Measurements from ENCODE around the gene SOX5. TPM values are rescaled to one million over a fixed set of nuclear protein-coding genes. Genes with fewer than 3 reads are reported as not detected.

SOX5 gene
- total RNA-seq, 2 donors from 2014 or later = 1.4 to 7.9 TPM

DNA sequence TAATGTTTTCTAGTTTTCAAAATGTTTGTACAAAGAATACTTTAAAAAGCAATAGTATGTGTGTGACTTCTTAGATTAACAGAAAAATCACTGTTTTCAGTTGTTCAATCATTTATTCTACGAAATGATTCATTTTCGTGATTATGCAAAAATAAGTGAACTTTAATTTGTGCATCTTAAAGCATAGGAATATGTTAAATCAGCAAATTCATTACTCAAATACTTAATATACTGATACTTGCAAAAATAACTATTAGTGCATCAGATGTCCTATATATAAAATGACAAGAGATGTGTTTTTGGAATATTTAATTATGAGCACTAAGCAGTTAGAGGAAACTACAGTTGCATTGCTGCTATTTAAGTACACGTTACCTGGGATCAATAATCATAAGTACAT is 11.0 kb downstream of the SOX5 start:
- H3K27me3 Mint-ChIP-seq = no peaks in the 10 kb centered on the region
- no peak overlapping the region for H3K4me3 Mint-ChIP-seq
- H3K36me3 Mint-ChIP-seq (ENCODE audit: low read depth) = no peaks in the 10 kb centered on the region
- no peaks in the 10 kb centered on the region for H3K9me3 Mint-ChIP-seq
- no peak overlapping the region for H3K27ac Mint-ChIP-seq
- H3K4me1 Mint-ChIP-seq = no peaks in the 10 kb centered on the region
- ATAC-seq (replicated peaks) = no peak

GRCh38 chr12:23931176-23931575 is 18.3 kb downstream of the SOX5 start:
- H3K9me3 Mint-ChIP-seq = no peaks in the 10 kb centered on the region
- no peak overlapping the region for H3K4me3 Mint-ChIP-seq
- no peaks in the 10 kb centered on the region for H3K4me1 Mint-ChIP-seq
- no peak overlapping the region for H3K27ac Mint-ChIP-seq
- H3K36me3 Mint-ChIP-seq (ENCODE audit: low read depth) = no peaks in the 10 kb centered on the region
- ATAC-seq (replicated peaks) = no peak
- no peaks in the 10 kb centered on the region for H3K27me3 Mint-ChIP-seq

GRCh38 chr12:23930599-23930998 is 18.9 kb downstream of the SOX5 start:
- no peaks in the 10 kb centered on the region for H3K9me3 Mint-ChIP-seq
- H3K27ac Mint-ChIP-seq = no peak overlapping the region
- no peak overlapping the region for H3K4me3 Mint-ChIP-seq
- H3K27me3 Mint-ChIP-seq = no peaks in the 10 kb centered on the region
- H3K4me1 Mint-ChIP-seq = no peaks in the 10 kb centered on the region
- H3K36me3 Mint-ChIP-seq (ENCODE audit: low read depth) = no peaks in the 10 kb centered on the region
- no peak for ATAC-seq (replicated peaks)

DNA sequence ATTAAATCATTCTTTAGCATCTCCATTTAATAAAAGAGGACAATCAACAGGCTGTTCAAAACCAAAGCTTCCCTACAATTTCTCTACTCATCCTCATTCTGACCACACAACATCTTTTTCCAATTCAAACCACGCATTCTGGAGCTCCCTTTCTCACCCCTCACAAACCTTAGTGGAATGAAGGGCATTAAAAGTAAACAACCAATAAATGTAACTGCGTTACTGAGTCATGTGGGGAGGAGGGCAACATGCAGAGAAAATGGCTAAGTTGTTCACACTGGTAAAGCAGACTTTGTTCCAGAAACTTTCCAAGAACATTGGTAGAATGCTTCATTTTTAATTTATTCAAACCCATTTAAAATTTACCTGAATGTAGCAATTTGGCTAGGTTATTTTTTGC is 19.6 kb downstream of the SOX5 start:
- ATAC-seq (replicated peaks) = no peak
- no peaks in the 10 kb centered on the region for H3K36me3 Mint-ChIP-seq (ENCODE audit: low read depth)

GRCh38 chr12:23927907-23928306 is 21.6 kb downstream of the SOX5 start:
- ATAC-seq (replicated peaks) = no peak
- H3K4me1 Mint-ChIP-seq = no peaks in the 10 kb centered on the region
- no peaks in the 10 kb centered on the region for H3K27me3 Mint-ChIP-seq
- H3K9me3 Mint-ChIP-seq = no peaks in the 10 kb centered on the region
- H3K27ac Mint-ChIP-seq = no peak overlapping the region
- no peak overlapping the region for H3K4me3 Mint-ChIP-seq
- H3K36me3 Mint-ChIP-seq (ENCODE audit: low read depth) = no peaks in the 10 kb centered on the region

More for the DNA sequence above, 19.6 kb downstream of the SOX5 start:
- Mint-ChIP-seq H3K27ac (no peak overlapping the region), H3K4me3 (no peak overlapping the region), H3K27me3 (no peaks in the 10 kb centered on the region), H3K4me1 (no peaks in the 10 kb centered on the region), H3K9me3 (no peaks in the 10 kb centered on the region)

DNA sequence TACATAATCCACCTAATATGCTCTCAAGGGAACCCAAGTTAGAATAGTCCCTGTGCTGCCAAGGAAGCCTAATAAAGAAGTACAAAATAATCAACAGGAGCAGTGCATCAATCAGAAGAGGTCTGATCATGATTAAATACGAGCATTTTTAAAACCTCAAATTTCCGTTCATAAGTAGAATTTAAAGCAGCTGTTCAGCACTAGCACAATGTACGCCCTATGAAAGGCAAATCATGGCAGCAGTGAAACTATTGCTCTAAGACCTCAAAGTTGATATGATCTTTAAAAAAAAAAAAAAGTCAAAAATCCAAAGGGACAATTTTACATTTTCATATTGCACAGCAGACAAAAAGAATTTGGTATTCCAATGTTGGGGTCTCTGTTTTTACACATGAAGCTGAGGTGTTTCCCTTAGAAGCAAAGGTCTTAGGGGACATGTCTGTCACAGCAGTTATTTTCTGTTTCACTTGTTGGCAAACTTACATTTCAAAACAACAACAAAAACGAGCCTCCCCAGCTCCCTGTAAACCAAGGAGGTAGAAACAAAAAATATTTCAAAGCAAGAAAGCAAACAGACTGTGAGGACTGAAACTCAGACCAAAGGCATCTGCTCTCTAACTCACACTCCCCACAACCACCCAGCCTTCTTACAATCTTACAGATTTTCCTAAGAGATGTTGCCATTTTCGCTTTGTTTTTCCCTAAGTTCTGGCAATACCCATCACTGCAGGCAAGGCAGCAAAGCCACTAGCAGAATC is 28.2 kb downstream of the SOX5 start:
- no peak for ATAC-seq (replicated peaks)
- Mint-ChIP-seq H3K27ac (no peak overlapping the region), H3K36me3 (ENCODE audit: low read depth) (no peaks in the 10 kb centered on the region), H3K9me3 (no peaks in the 10 kb centered on the region), H3K4me3 (no peak overlapping the region), H3K27me3 (no peaks in the 10 kb centered on the region), H3K4me1 (no peaks in the 10 kb centered on the region)

GRCh38 chr12:23911574-23911973 is 37.9 kb downstream of the SOX5 start:
- Mint-ChIP-seq H3K27ac (no peak overlapping the region), H3K36me3 (ENCODE audit: low read depth) (no peaks in the 10 kb centered on the region), H3K4me3 (no peak overlapping the region), H3K27me3 (no peaks in the 10 kb centered on the region), H3K4me1 (no peaks in the 10 kb centered on the region), H3K9me3 (peaks cover 4% of the 10 kb centered on the region)
- no peak for ATAC-seq (replicated peaks)

DNA sequence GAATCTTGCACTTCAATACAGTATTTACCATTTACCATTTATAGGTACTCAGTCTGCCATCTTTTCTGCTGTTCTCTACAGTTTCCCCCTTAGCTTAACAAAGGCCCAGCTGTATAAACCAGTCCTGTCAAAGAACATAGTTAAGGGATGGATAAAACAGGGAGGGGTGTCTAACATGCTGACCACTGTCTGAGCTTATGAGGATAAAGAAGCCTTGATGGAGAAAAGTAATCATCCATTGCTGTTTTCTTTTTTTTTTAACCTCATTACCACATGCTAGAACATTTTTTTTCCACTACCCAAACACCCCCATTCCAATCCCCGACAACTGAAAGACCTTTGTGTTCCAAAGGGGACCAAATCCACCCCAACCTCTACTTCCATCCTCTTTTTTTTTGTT is 39.9 kb downstream of the SOX5 start:
- no peak overlapping the region for H3K27ac Mint-ChIP-seq
- no peak for ATAC-seq (replicated peaks)
- peaks cover 4% of the 10 kb centered on the region for H3K9me3 Mint-ChIP-seq
- H3K36me3 Mint-ChIP-seq (ENCODE audit: low read depth) = no peaks in the 10 kb centered on the region
- H3K4me3 Mint-ChIP-seq = no peak overlapping the region
- no peaks in the 10 kb centered on the region for H3K27me3 Mint-ChIP-seq
- H3K4me1 Mint-ChIP-seq = no peaks in the 10 kb centered on the region

- Mint-ChIP-seq H3K27ac (no peak overlapping the region), H3K9me3 (peaks cover 4% of the 10 kb centered on the region), H3K4me1 (no peaks in the 10 kb centered on the region), H3K27me3 (no peaks in the 10 kb centered on the region), H3K4me3 (no peak overlapping the region), H3K36me3 (ENCODE audit: low read depth) (no peaks in the 10 kb centered on the region)
- ATAC-seq (replicated peaks) = no peak
Observed at GRCh38 chr12:23906329-23906728, 43.1 kb downstream of the SOX5 start.

DNA sequence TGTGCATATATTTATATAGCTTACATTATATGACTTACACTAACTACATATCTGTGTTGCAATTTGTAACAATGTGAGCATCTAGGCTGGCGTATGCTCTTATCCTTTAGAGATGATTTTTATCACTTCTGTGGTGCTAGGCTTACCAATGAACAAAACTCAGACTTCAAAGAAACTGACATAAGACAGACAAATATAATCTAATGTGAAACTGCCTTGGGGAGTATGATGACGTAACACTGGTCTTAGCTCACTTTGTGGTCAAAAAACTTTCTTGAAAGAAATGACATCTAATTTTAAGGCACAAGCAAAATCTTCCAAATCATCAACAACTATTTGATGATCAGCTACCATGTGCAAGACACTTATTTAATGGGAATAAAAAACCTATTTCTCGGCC is 50.0 kb downstream of the SOX5 start:
- no peak for ATAC-seq (replicated peaks)
- H3K9me3 Mint-ChIP-seq = peaks cover 4% of the 10 kb centered on the region
- H3K27me3 Mint-ChIP-seq = no peaks in the 10 kb centered on the region
- H3K4me3 Mint-ChIP-seq = no peak overlapping the region
- H3K36me3 Mint-ChIP-seq (ENCODE audit: low read depth) = no peaks in the 10 kb centered on the region
- no peaks in the 10 kb centered on the region for H3K4me1 Mint-ChIP-seq
- H3K27ac Mint-ChIP-seq = no peak overlapping the region

DNA sequence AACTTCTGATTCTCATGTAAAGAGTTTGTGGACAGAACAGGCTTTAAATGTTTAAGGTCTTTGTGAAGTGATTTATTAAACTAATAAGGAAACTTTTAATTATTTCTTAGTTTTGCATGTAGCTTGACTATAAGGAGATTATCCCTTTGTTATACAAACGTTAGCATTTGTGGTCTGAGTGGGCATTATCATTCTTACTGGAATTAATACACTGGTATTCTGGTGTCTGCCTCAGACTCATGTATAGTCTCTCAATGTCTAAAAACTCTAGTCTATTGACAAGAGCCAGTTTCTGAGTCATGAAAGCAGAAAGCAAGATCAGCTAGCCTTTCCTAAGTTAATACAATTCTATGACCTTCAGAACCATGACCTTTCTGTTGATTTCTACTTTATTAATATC is 51.3 kb downstream of the SOX5 start:
- Mint-ChIP-seq H3K9me3 (peaks cover 6% of the 10 kb centered on the region), H3K27me3 (no peaks in the 10 kb centered on the region), H3K27ac (no peak overlapping the region), H3K36me3 (ENCODE audit: low read depth) (no peaks in the 10 kb centered on the region), H3K4me3 (no peak overlapping the region), H3K4me1 (no peaks in the 10 kb centered on the region)
- no peak for ATAC-seq (replicated peaks)

DNA sequence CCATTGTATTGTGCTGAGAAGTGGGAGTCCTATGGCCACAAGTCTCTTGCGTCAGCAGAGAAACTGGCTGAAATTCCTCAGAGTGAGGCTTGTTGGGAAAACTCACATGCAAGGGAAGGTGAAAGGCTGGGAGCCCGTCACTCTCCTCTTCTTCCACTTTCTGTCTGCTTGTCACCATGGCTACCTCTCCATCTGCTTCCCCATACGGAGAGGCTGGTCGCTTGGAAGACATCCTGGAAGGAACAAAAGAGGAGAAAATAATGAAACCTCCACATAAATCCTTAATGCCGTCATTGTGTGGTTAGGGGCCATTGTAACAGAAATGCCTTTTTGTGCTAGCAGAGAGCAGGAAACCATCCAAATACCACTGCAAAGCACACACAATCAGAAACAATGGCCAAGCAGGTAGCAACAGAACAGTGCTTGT is 53.7 kb downstream of the SOX5 start:
- no peak overlapping the region for H3K27ac Mint-ChIP-seq
- no peak for ATAC-seq (replicated peaks)
- H3K27me3 Mint-ChIP-seq = no peaks in the 10 kb centered on the region
- H3K4me1 Mint-ChIP-seq = no peaks in the 10 kb centered on the region
- H3K9me3 Mint-ChIP-seq = peaks cover 6% of the 10 kb centered on the region
- no peak overlapping the region for H3K4me3 Mint-ChIP-seq
- no peaks in the 10 kb centered on the region for H3K36me3 Mint-ChIP-seq (ENCODE audit: low read depth)

- H3K36me3 Mint-ChIP-seq (ENCODE audit: low read depth) = no peaks in the 10 kb centered on the region
Observed at GRCh38 chr12:23893611-23894010, 55.9 kb downstream of the SOX5 start.

DNA sequence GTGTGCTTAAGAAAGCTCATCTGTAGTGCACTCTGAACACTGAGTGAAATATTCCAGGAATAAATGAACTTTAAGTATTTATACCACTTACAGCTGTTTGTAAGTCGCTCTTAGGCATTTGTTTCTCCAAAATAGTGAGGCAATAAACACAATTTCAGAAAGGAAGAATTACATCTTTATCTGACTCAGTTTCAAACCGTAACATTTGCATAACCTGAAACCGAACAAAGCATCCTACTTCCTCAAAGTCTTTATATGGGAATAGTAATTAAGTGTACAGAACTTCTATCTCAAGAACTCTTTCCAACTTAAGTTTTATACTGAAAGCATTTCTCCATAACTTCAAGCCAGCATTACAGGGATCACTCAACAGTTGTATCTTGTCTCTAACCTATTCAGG is 58.4 kb downstream of the SOX5 start:
- no peaks in the 10 kb centered on the region for H3K36me3 Mint-ChIP-seq (ENCODE audit: low read depth)
- peaks cover 3% of the 10 kb centered on the region for H3K9me3 Mint-ChIP-seq
- H3K4me3 Mint-ChIP-seq = no peak overlapping the region
- no peak overlapping the region for H3K27ac Mint-ChIP-seq
- H3K27me3 Mint-ChIP-seq = no peaks in the 10 kb centered on the region
- no peak for ATAC-seq (replicated peaks)
- H3K4me1 Mint-ChIP-seq = no peaks in the 10 kb centered on the region

More at GRCh38 chr12:23893611-23894010, 55.9 kb downstream of the SOX5 start:
- Mint-ChIP-seq H3K4me3 (no peak overlapping the region), H3K27me3 (no peaks in the 10 kb centered on the region), H3K4me1 (no peaks in the 10 kb centered on the region), H3K9me3 (peaks cover 6% of the 10 kb centered on the region), H3K27ac (no peak overlapping the region)
- ATAC-seq (replicated peaks) = no peak

DNA sequence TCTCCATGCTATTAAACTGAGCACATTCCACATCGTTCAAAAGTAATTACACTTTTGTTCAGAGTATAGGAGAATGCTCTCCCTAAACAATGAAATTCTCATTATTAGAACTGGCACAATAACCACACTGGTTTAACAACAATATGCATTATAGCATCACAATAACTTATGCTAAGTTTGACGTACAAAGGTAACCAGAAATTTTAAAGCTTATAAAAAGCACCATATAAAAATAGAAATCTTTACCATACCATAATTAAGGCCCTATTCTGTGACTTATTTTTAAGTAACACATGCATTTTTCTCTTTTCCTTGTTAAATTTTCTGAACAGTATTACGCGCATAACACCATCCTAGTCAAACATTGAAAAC is 60.4 kb downstream of the SOX5 start:
- no peak for ATAC-seq (replicated peaks)
- H3K36me3 Mint-ChIP-seq (ENCODE audit: low read depth) = no peaks in the 10 kb centered on the region
- no peaks in the 10 kb centered on the region for H3K4me1 Mint-ChIP-seq
- no peak overlapping the region for H3K4me3 Mint-ChIP-seq
- peaks cover 3% of the 10 kb centered on the region for H3K9me3 Mint-ChIP-seq
- H3K27ac Mint-ChIP-seq = no peak overlapping the region
- H3K27me3 Mint-ChIP-seq = no peaks in the 10 kb centered on the region

All from activated T-helper 17 cell treated with anti-CD3 and anti-CD28 coated beads, Interleukin-2, amount 50 U/mL, for 72 hours (primary cell).